Thyroid gland (tissue), 4 donors: ENCODE data around the gene C1orf52.

Source experiments
- POLR2A ChIP-seq, 2 donors: fragments of 450-650 bp; IDR thresholded peaks; one replicate each; pipeline ENCODE4 v1.6.1; 2017; ENCODE audit warnings: antibody characterized with exemption in 2 of 2, mild to moderate bottlenecking in 2 of 2, moderate library complexity in 1 of 2
- TF ChIP-seq, protein P1 (sequence below), 6 experiments: fragments of 200-600 bp in 3 of 6; fragments of 450-650 bp in 3 of 6; sonication (generic) in 3 of 6; IDR thresholded peaks; one replicate each; pipeline ENCODE4 v1.5.1; 2016 to 2019; ENCODE audit warnings: antibody characterized with exemption in 6 of 6, mild to moderate bottlenecking in 2 of 6, inconsistent platforms in 1 of 6, moderate library complexity in 1 of 6

DNA sequence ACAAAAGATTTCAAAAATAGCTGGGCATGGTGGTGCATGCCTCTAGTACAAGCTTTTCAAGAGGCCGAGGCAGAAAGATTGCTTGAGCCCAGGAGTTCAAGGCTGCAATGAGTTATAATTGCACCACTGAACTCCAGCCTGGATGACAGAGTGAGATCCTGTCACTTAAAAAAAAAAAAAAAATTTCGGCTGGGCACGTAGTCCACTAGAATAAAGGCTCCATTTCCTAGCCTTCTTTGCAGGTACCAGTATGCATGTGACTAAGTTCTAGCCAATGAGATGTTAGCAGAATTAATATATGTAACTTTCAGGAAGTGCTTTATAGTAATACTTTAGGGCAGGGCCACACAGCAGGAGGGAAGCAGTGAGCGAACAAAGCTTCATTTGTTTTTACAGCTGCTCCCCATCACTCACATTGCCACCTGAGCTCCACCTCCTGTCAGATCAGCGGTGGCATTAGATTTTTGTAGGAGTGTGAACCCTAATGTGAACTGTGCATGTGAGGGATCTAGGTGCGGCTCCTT lies 29.8 kb downstream of the C1orf52 start:
- TF ChIP-seq, protein P1, sequence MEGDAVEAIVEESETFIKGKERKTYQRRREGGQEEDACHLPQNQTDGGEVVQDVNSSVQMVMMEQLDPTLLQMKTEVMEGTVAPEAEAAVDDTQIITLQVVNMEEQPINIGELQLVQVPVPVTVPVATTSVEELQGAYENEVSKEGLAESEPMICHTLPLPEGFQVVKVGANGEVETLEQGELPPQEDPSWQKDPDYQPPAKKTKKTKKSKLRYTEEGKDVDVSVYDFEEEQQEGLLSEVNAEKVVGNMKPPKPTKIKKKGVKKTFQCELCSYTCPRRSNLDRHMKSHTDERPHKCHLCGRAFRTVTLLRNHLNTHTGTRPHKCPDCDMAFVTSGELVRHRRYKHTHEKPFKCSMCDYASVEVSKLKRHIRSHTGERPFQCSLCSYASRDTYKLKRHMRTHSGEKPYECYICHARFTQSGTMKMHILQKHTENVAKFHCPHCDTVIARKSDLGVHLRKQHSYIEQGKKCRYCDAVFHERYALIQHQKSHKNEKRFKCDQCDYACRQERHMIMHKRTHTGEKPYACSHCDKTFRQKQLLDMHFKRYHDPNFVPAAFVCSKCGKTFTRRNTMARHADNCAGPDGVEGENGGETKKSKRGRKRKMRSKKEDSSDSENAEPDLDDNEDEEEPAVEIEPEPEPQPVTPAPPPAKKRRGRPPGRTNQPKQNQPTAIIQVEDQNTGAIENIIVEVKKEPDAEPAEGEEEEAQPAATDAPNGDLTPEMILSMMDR (IDR thresholded peaks at IDR 0.05): no peak
- no peak for TF ChIP-seq POLR2A (IDR thresholded peaks at IDR 0.05)
